Neural cell (in vitro differentiated cells): ENCODE results near the gene LYPD4. TPM values are rescaled to one million over a fixed set of nuclear protein-coding genes. Genes with fewer than 3 reads are reported as not detected.

ENCODE experiments used
- H2AFZ ChIP-seq: fragments of 200-600, 300-800 bp; sonication (generic), shearing (Covaris generic); 2 replicates; pipeline ENCODE4 v1.6.0; 2014; ENCODE audit warnings: low read depth, mild to moderate bottlenecking, antibody characterized with exemption, low read length, moderate library complexity
- H3F3A ChIP-seq: fragments of 200-600 bp; shearing (Covaris generic); 2 replicates; pipeline ENCODE4 v1.6.1; 2016; ENCODE audit warnings: mild to moderate bottlenecking, moderate library complexity, mixed read lengths, antibody characterized with exemption, low read length; ENCODE audit not compliant: insufficient read depth, poor library complexity, severe bottlenecking
- H3K27ac ChIP-seq: fragments of 200-600, 300-800 bp; sonication (generic), shearing (Covaris generic); 2 replicates; pipeline ENCODE4 v1.5.1; 2014; ENCODE audit warnings: mild to moderate bottlenecking, low read length, moderate library complexity
- H3K27me3 ChIP-seq: fragments of 300-800, 200-600 bp; sonication (generic), shearing (Covaris generic); 2 replicates; pipeline ENCODE4 v1.6.0; 2014; ENCODE audit warnings: mild to moderate bottlenecking, low read depth, low read length, moderate library complexity; ENCODE audit not compliant: insufficient read depth
- H3K36me3 ChIP-seq: fragments of 300-800, 200-600 bp; sonication (generic), shearing (Covaris generic); 2 replicates; pipeline ENCODE4 v1.5.1; 2014; ENCODE audit warnings: mild to moderate bottlenecking, antibody characterized with exemption, low read length, moderate library complexity; ENCODE audit not compliant: insufficient read depth
- H3K4me2 ChIP-seq: fragments of 300-800, 200-600 bp; sonication (generic), shearing (Covaris generic); 2 replicates; pipeline ENCODE4 v1.6.0; 2014; ENCODE audit warnings: mild to moderate bottlenecking, low read length
- H3K4me3 ChIP-seq: fragments of 300-800, 200-600 bp; sonication (generic), shearing (Covaris generic); 2 replicates; pipeline ENCODE4 v1.5.1; 2014; ENCODE audit warnings: mild to moderate bottlenecking, low read length, moderate library complexity
- H3K79me2 ChIP-seq: fragments of 200-600 bp; shearing (Covaris generic); replicated peaks from 2 replicates; pipeline ENCODE4 v1.6.0; 2014; ENCODE audit warnings: mild to moderate bottlenecking, low read length, moderate library complexity; ENCODE audit not compliant: insufficient read depth
- H3K9ac ChIP-seq: fragments of 300-800, 200-600 bp; sonication (generic), shearing (Covaris generic); 2 replicates; pipeline ENCODE4 v1.6.1; 2016; ENCODE audit warnings: mild to moderate bottlenecking, low read length, mixed read lengths
- H3K9me2 ChIP-seq: fragments of 200-600 bp; shearing (Covaris generic); 2 replicates; pipeline ENCODE4 v1.6.1; 2016; ENCODE audit warnings: mild to moderate bottlenecking, low read length, mixed read lengths; ENCODE audit not compliant: insufficient read depth
- H3K9me3 ChIP-seq: fragments of 200-600, 300-800 bp; sonication (generic), shearing (Covaris generic); 2 replicates; pipeline ENCODE4 v1.6.1; 2016; ENCODE audit warnings: mild to moderate bottlenecking, mixed run types, low read length, moderate library complexity, mixed read lengths
- H4K20me1 ChIP-seq: fragments of 200-600 bp; shearing (Covaris generic); 2 replicates; pipeline ENCODE4 v1.6.1; 2016; ENCODE audit warnings: mild to moderate bottlenecking, mixed run types; ENCODE audit not compliant: insufficient read depth
- EP300 ChIP-seq: fragments of 450-650 bp; conservative IDR thresholded peaks from 2 replicates; pipeline ENCODE4 v1.6.1; 2014; ENCODE audit warnings: antibody characterized with exemption, mild to moderate bottlenecking, moderate library complexity; ENCODE audit not compliant: poor library complexity, severe bottlenecking
- EZH2 ChIP-seq: fragments of 200-600, 300-800 bp; shearing (Covaris generic), sonication (generic); IDR thresholded peaks from 2 replicates; pipeline ENCODE4 v1.6.1; 2014; ENCODE audit warnings: antibody characterized with exemption, low read length, borderline replicate concordance, mild to moderate bottlenecking; ENCODE audit not compliant: insufficient read depth, poor library complexity, severe bottlenecking
- MXI1 ChIP-seq: fragments of 450-650 bp; conservative IDR thresholded peaks from 2 replicates; pipeline ENCODE4 v1.6.1; 2014; ENCODE audit warnings: antibody characterized with exemption, mild to moderate bottlenecking; ENCODE audit not compliant: poor library complexity, severe bottlenecking
- POLR2AphosphoS5 ChIP-seq: IDR thresholded peaks from 2 replicates; pipeline ENCODE4 v1.6.1; 2012
- RAD21 ChIP-seq: fragments of 450-650 bp; conservative IDR thresholded peaks from 2 replicates; pipeline ENCODE4 v1.6.1; 2014; ENCODE audit warnings: antibody characterized with exemption, mild to moderate bottlenecking, moderate library complexity
- SMC3 ChIP-seq: fragments of 450-650 bp; conservative IDR thresholded peaks from 2 replicates; pipeline ENCODE4 v1.6.1; 2014; ENCODE audit warnings: antibody characterized with exemption, mild to moderate bottlenecking, moderate library complexity; ENCODE audit not compliant: poor library complexity
- TAF1 ChIP-seq: IDR thresholded peaks from 2 replicates; pipeline ENCODE4 v1.6.1; 2012; ENCODE audit warnings: low read depth
- polyA plus RNA-seq: library from polyadenylated mRNA; depleted of rRNA; stranded (reverse); fragments of >200 nt; gene quantifications from 2 replicates; pipeline ENCODE4 v1.2.3, GENCODE V29; 2014
- TF ChIP-seq, protein P1 (sequence below): IDR thresholded peaks from 2 replicates; pipeline ENCODE4 v1.6.1; 2012; ENCODE audit warnings: borderline replicate concordance
- TF ChIP-seq, protein P2 (sequence below): fragments of 450-650 bp; IDR thresholded peaks from 2 replicates; pipeline ENCODE4 v1.5.1; 2014; ENCODE audit warnings: antibody characterized with exemption, mild to moderate bottlenecking, moderate library complexity; ENCODE audit not compliant: poor library complexity, severe bottlenecking

The LYPD4 gene
- polyA plus RNA-seq, 1 donor from 2014 or later: not detected

DNA sequence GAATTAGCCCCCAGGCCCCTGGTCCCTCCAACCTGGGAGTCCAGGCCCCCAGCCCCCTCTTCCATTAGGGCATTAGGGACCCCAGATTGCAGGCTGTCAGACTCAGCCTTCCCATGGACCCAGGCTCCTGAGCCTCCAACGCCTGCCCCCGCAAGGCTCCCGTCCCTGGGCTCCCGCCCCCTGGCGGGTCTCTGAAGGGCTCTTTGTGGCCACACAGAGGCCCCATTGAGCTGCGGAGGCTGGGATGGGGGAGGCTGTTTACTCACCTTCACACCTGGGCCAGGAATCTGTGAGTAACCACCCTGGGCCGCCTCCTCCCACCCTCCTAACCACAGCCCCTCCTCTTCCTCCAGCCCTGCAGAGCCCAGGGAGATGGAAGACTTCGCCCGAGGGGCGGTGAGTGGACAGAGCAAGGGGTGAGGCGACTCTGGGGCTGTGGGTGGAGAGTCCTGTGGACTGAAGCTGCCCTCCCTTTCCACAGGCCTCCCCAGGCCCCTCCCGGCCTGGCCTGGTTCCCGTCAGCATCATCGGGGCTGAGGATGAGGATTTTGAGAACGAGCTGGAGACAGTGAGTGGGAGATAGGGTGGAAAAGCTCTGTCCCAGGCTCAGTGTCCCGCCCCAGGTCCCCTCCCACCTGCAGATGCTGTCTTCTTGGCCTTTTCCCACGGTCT lies 43.4 kb upstream of the LYPD4 start:
- H3K4me3 ChIP-seq: no peak overlapping the region
- TF ChIP-seq EP300: no peak
- no peak for TF ChIP-seq EZH2
- TF ChIP-seq TAF1: no peak
- TF ChIP-seq RAD21: no peak
- TF ChIP-seq, protein P1, sequence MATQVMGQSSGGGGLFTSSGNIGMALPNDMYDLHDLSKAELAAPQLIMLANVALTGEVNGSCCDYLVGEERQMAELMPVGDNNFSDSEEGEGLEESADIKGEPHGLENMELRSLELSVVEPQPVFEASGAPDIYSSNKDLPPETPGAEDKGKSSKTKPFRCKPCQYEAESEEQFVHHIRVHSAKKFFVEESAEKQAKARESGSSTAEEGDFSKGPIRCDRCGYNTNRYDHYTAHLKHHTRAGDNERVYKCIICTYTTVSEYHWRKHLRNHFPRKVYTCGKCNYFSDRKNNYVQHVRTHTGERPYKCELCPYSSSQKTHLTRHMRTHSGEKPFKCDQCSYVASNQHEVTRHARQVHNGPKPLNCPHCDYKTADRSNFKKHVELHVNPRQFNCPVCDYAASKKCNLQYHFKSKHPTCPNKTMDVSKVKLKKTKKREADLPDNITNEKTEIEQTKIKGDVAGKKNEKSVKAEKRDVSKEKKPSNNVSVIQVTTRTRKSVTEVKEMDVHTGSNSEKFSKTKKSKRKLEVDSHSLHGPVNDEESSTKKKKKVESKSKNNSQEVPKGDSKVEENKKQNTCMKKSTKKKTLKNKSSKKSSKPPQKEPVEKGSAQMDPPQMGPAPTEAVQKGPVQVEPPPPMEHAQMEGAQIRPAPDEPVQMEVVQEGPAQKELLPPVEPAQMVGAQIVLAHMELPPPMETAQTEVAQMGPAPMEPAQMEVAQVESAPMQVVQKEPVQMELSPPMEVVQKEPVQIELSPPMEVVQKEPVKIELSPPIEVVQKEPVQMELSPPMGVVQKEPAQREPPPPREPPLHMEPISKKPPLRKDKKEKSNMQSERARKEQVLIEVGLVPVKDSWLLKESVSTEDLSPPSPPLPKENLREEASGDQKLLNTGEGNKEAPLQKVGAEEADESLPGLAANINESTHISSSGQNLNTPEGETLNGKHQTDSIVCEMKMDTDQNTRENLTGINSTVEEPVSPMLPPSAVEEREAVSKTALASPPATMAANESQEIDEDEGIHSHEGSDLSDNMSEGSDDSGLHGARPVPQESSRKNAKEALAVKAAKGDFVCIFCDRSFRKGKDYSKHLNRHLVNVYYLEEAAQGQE: no peak
- TF ChIP-seq, protein P2, sequence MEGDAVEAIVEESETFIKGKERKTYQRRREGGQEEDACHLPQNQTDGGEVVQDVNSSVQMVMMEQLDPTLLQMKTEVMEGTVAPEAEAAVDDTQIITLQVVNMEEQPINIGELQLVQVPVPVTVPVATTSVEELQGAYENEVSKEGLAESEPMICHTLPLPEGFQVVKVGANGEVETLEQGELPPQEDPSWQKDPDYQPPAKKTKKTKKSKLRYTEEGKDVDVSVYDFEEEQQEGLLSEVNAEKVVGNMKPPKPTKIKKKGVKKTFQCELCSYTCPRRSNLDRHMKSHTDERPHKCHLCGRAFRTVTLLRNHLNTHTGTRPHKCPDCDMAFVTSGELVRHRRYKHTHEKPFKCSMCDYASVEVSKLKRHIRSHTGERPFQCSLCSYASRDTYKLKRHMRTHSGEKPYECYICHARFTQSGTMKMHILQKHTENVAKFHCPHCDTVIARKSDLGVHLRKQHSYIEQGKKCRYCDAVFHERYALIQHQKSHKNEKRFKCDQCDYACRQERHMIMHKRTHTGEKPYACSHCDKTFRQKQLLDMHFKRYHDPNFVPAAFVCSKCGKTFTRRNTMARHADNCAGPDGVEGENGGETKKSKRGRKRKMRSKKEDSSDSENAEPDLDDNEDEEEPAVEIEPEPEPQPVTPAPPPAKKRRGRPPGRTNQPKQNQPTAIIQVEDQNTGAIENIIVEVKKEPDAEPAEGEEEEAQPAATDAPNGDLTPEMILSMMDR: no peak
- TF ChIP-seq SMC3: no peak
- TF ChIP-seq POLR2AphosphoS5: no peak
- TF ChIP-seq MXI1: no peak
- H3K9ac ChIP-seq: no peak overlapping the region
- H3K4me2 ChIP-seq: no peak overlapping the region
- no peaks in the 10 kb centered on the region for H3K36me3 ChIP-seq
- H3K79me2 ChIP-seq: no peaks in the 10 kb centered on the region
- no peaks in the 10 kb centered on the region for H3K9me2 ChIP-seq
- H4K20me1 ChIP-seq: no peaks in the 10 kb centered on the region
- no peak overlapping the region for H3K27ac ChIP-seq
- no peaks in the 10 kb centered on the region for H3F3A ChIP-seq
- no peak overlapping the region for H2AFZ ChIP-seq
- peaks cover 12% of the 10 kb centered on the region for H3K27me3 ChIP-seq
- no peaks in the 10 kb centered on the region for H3K9me3 ChIP-seq

DNA sequence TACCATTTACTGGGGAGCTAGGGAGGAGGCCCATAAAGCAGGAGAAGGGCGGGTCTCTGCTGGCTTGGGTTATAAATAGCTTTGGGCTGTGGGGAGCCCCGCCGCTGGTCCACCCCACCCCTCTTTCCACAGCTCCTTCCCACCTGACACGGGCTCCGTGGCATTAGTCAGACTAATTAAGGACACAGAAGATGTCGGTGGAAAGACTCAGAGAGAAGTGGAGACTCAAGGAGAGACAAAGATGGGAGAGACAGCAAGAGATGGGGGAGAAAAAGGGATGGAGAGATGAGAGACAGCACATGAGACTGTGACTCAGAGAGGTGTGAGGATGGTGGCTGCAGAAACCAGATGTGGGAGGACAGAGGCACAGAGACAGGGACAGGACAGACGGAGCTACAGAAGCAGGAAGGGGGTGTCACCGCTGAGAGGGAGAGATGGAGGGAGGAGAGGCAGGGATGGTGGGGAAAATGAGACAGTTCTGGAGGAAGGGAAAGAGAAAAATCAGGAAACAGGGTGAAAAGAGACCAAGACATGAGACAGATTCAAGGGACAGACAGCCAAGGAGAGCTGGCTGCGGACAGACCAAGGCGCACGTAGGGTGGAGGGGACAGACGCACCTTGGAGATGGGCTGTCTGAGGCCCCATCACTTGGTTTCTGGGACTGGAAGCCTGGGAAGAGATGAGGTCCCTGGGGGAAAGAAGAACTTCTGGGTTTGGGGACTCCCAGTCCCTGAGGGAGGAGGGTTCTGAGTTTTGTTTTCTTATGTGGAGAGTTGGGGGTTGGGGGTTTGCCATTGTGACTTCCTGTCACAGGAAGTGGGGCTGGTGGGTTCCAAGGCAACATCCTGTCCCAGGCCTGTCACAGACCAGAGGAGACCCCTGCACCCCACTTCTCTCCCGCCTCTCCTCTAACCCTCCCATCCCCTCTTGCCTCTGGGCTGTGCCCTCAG lies 42.6 kb upstream of the LYPD4 start:
- no peaks in the 10 kb centered on the region for H3F3A ChIP-seq
- H3K36me3 ChIP-seq: no peaks in the 10 kb centered on the region
- TF ChIP-seq, protein P1: no peak
- TF ChIP-seq MXI1: no peak
- no peak for TF ChIP-seq EZH2
- no peak for TF ChIP-seq EP300
- no peak for TF ChIP-seq POLR2AphosphoS5
- TF ChIP-seq SMC3: no peak
- TF ChIP-seq, protein P2: no peak
- TF ChIP-seq TAF1: no peak
- no peak overlapping the region for H3K9ac ChIP-seq
- H3K9me2 ChIP-seq: no peaks in the 10 kb centered on the region
- H3K27me3 ChIP-seq: peaks cover 20% of the 10 kb centered on the region
- H4K20me1 ChIP-seq: no peaks in the 10 kb centered on the region
- H3K4me3 ChIP-seq: no peak overlapping the region
- no peak overlapping the region for H2AFZ ChIP-seq
- no peaks in the 10 kb centered on the region for H3K9me3 ChIP-seq
- H3K79me2 ChIP-seq: no peaks in the 10 kb centered on the region
- H3K4me2 ChIP-seq: no peak overlapping the region
- no peak overlapping the region for H3K27ac ChIP-seq
